NCI-H526 treated with DMSO at 0.1 percent for 48 hours (cell line): ENCODE data around the gene UROS.

Source experiments
- DNase-seq: peaks from one replicate; lab custom pipeline; 2025; lab: John Stamatoyannopoulos, UW

The UROS gene

GRCh38 chr10:125762692-125763648 lies 60.1 kb downstream of the UROS start:
- DNase-seq, result peak; percentile 43

DNA sequence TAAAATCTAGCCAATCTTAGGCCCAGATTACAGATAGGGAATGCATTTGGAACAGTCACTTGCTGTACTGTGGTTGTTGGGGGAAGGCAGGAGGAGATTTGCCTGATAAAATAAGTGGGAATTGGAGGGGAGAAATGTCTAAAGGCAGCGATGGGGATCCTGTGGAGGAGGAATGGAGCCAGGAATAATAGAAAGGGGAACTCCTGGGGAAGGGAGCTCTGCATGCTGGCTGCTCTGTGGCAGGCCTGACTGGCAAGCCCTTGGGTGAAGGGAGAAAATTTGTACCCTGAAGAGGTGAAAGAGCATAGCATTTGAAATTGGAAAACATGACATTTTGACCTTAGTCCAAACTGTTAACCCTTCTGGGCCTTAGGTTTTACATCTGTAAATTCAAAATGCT lies 61.1 kb downstream of the UROS start:
- no peak for DNase-seq

DNA sequence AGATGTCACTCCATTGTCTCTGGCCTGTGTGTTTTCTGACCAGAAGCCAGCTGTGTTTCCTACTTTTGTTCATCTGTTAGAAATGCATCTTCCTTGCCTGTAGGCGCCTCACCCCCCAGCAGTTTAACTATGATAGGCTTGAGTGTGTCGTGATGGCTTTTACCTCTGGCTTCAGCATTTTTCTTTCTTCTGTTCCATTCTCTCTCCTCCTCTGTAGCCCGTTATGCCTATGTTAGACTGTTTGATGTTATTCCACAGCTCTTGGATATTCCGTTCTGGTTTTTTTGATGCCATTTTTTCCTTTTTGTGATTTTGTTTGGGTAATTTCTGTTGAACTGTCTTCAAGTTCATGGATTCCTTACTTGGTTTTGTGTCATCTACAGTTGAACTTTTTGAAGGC lies 65.3 kb downstream of the UROS start:
- DNase-seq, result no peak

- no peak for DNase-seq
Measured at GRCh38 chr10:125756853-125757487, 66.1 kb downstream of the UROS start.

DNA sequence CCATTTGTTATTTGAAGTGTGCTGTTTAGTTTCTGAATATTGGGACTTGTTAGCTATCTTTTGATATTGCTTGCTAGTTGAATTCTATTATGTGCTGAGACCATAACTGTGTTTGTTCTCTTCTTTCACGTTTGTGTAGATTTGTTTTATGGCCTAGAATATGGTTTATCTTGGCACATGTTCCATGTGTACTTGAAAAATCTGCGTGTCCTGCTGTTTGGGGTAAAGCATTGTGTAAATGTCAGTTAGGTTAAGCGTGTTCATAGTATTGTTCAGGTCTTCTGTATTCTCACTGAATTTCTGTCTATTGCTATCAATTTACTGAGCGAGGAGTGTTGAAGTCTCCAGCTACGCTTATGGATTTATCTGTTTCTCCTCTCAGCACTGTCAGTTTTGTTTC lies 66.9 kb downstream of the UROS start:
- DNase-seq, result no peak

- no peak for DNase-seq
Measured at GRCh38 chr10:125747417-125747816, 75.6 kb downstream of the UROS start.

- no peak for DNase-seq
Measured at GRCh38 chr10:125744909-125745308, 78.1 kb downstream of the UROS start.

DNA sequence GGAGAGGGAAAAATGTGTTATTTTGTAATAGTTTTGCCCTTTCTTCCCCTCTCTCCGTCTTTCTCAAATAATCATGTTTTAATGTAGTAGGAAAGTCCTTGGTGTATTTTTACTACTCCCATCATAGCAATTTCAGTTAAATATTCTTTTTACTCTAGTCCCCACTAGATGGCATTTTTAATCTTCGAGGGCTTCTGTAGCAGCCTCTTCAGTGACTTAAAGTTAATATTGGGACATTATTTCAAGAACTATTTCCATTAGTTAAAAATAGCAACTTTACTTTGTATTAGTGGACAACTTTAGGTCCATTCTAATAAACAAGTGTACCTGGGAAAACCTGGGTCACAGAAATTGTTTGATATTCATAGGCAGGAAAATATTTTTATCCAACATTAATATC lies 80.6 kb downstream of the UROS start:
- no peak for DNase-seq

DNA sequence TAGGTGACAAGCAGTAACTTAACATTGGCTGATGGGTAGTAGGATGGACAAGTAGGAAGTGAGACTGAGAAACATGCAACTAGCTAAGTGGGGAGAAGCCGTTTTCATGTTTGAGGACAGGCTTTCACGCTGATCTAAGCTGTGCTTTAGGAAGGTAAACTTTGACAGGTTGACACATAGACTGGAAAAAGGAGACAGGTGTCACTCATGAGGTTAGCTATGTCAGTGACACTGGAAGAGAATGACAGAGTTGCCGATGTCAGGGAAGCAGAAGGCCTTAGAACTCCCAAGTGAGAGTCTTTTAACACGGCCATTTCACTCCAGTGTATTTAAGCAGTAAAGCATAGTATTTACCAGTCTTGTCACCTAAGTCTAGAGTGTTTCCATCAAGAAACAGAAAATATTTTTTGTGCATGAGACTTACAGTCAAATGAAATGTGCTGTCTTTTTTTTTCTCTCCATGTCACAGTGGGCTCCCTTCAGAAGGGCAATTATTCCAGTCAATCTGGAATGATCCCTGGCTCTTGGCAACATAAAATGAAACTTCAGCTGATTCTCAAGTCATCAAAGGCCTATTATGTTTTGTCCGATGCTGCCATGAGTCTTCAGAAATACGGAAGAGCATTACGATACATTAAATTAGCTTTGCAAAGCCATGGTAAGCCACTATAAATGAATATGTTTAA lies 82.9 kb downstream of the UROS start:
- DNase-seq, result no peak
